Esophagus (tissue), 2 donors: ENCODE results near the gene RFESD. TPM values are rescaled to one million over a fixed set of nuclear protein-coding genes. Genes with fewer than 3 reads are reported as not detected.

Experiments used
- H3K27ac ChIP-seq, 2 donors: one replicate each; pipeline ENCODE4 v1.5.1; 2013; ENCODE audit warnings: low read depth in 2 of 2, mild to moderate bottlenecking in 2 of 2, inconsistent platforms in 1 of 2, low read length in 1 of 2, moderate library complexity in 1 of 2
- H3K27me3 ChIP-seq, 2 donors: one replicate each; pipeline ENCODE4 v1.6.1; 2013; ENCODE audit warnings: low read length in 2 of 2, control low read depth in 1 of 2, mild to moderate bottlenecking in 1 of 2; ENCODE audit not compliant: insufficient read depth in 2 of 2, control insufficient read depth in 1 of 2
- H3K36me3 ChIP-seq, 2 donors: one replicate each; pipeline ENCODE4 v1.6.1; 2013; ENCODE audit warnings: low read length in 1 of 2; ENCODE audit not compliant: control insufficient read depth in 2 of 2, insufficient read depth in 2 of 2
- H3K4me1 ChIP-seq, 2 donors: one replicate each; pipeline ENCODE4 v1.6.1; 2013; ENCODE audit warnings: low read length in 1 of 2; ENCODE audit not compliant: control insufficient read depth in 2 of 2, insufficient read depth in 2 of 2
- H3K4me3 ChIP-seq, 2 donors: one replicate each; pipeline ENCODE4 v1.5.1; 2013; ENCODE audit warnings: low read length in 2 of 2, mild to moderate bottlenecking in 2 of 2, low read depth in 1 of 2, moderate library complexity in 1 of 2
- H3K9me3 ChIP-seq, 2 donors: one replicate each; pipeline ENCODE4 v1.6.1; 2013; ENCODE audit warnings: mild to moderate bottlenecking in 2 of 2, low read depth in 1 of 2, low read length in 1 of 2, moderate library complexity in 1 of 2; ENCODE audit not compliant: control insufficient read depth in 2 of 2, insufficient read depth in 1 of 2
- WGBS, 2 donors: extraction: QIAGEN DNeasy Blood & Tissue Kit; methylation state at CpG; one replicate each; pipeline ENCODE4 v1.1.7; 2013; 5-methylcytosine and 5-hydroxymethylcytosine counted together
- polyA plus RNA-seq, 2 donors: library from polyadenylated mRNA; stranded (reverse); fragments of 200-250 nt; gene quantifications; one replicate each; pipeline ENCODE4 v1.2.3, GENCODE V29; 2013
- donor health status: healthy with polysubstance abuse.
- donor health status: Bipolar disorder and iron deficiency.

The RFESD gene
- polyA plus RNA-seq: 1 to 10 TPM; 1.1 to 1.6 TPM

DNA sequence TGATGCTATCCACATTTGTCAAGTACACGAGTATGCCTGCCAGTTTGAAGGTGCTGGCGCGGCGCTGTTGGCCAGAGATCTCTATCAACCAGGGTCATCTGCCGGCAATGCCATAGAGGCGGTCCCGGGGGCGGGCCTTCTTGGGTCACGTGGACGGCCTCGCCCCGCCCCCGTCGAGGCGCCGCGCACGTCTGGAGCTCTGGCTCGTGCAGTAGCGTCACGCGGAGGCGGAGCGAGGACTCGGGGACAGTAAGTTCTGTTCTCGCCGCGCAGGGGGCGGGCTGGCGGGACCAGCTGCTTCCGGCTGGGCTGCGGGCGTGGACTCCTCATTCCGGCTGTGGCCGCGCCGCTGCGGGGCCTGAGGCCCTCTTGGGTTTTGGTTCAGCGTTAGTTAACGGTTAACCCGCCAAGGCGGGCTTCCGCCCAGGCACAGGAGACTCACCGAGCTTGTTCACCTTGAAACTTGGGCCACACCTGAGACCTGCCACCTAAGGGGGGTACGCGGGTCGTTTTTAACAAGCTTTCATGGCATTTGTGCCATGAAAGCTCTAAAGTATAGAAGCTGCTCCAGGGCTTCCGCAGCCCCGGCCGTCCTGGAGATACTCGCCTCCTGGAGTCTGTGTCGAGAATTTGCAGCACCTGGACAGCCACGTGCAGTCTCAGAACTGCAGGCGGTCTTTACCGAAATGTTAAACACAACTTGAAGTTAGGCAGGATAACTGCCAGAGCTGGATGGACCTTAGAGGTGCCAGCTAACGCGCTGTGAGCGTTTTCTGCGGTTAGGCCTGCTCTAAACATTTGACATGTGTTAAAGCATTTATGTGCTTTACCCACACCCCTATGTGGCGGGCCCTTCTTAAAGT, at the start of gene RFESD:
TSS of gene RFESD (plus strand) at position 209 of the 863 bp plus-strand sequence. CDS start 5,495 bp downstream, outside the sequence.
- H3K9me3 ChIP-seq: no peaks in the 10 kb centered on the region
- H3K27me3 ChIP-seq: no peaks in the 10 kb centered on the region
- no peaks in the 10 kb centered on the region for H3K36me3 ChIP-seq
- H3K4me1 ChIP-seq: no peaks in the 10 kb centered on the region
- WGBS, 2 donors: 1 to 2% methylated on average over 60 of the region's 60 CpGs
- H3K4me3 ChIP-seq: peak within 1 kb of the TSS; percentile 59 to 70
- peak within 1 kb of the TSS; percentile 95 to 96 for H3K27ac ChIP-seq

DNA sequence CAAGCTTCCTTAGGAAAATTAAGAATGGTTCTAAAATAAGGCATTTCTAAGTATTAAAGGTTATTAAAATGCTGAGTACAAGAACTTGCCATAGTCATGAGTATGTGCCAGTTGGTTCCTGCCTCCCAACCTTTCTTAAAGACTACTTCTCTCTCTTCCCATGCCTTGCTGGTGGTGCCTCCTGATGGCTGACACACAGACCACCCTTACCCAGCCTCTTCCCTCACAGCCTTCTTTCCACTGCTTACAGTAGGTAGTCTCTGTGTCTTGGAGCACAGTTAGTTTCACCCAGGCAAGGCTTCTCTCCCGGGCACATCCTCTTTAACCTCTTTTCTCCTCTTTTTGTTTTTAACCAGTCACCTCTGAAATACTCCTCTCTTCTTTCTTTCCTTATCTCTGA, 47.3 kb upstream of the RFESD start:
- Histone ChIP-seq H3K9me3 (no peaks in the 10 kb centered on the region), H3K36me3 (no peaks in the 10 kb centered on the region), H3K27me3 (no peaks in the 10 kb centered on the region), H3K27ac (no peak overlapping the region), H3K4me1 (no peaks in the 10 kb centered on the region), H3K4me3 (no peak overlapping the region)
- WGBS, 2 donors: 90 to 96% methylated on average over 1 of the region's 1 CpG

DNA sequence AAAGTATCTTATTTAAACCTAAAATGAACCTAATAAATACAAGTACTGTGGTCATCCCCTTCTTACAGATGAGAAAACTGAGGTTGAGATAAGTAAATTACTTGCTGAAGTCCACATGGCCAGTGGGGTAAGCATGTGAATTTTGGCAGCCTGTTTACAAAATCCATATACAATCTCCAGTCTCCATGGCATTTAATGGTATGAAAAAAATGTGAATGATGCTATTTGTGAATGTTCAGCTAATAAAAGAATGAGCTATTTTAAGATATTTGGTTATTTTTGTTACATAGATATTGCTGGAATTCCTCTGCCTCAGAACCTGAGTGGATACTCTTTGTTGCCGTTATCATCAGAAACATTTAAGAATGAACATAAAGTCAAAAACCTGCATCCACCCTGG, 46.0 kb upstream of the RFESD start:
- Histone ChIP-seq H3K9me3 (no peaks in the 10 kb centered on the region), H3K36me3 (no peaks in the 10 kb centered on the region), H3K4me3 (no peak overlapping the region), H3K27me3 (no peaks in the 10 kb centered on the region), H3K27ac (no peak overlapping the region), H3K4me1 (no peaks in the 10 kb centered on the region)
- WGBS, 2 donors: 83 to 86% methylated on average over 1 of the region's 1 CpG

DNA sequence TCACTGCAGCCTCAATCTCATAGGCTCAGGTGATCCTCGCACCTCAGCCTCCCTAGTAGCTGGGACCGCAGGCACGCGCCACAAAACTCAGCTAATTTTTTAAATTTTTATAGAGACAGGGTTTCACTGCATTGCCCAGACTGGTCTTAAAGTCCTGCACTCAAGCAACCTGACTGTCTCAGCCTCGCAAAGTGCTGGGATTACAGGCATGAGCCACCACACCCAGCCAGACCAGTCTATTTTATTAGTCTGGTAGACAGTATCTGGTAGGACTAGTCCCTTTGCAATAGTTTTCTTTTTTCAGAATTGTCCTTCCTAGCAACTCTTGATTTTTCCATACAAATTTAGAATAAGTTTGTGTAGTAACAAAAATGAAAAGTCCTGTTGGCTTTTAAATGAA, 40.8 kb upstream of the RFESD start:
- H3K4me3 ChIP-seq: no peak overlapping the region
- no peak overlapping the region for H3K27ac ChIP-seq
- 92 to 98% methylated on average over 5 of the region's 5 CpGs for WGBS, 2 donors
- H3K9me3 ChIP-seq: no peaks in the 10 kb centered on the region
- no peaks in the 10 kb centered on the region for H3K36me3 ChIP-seq
- H3K27me3 ChIP-seq: no peaks in the 10 kb centered on the region
- no peaks in the 10 kb centered on the region for H3K4me1 ChIP-seq

DNA sequence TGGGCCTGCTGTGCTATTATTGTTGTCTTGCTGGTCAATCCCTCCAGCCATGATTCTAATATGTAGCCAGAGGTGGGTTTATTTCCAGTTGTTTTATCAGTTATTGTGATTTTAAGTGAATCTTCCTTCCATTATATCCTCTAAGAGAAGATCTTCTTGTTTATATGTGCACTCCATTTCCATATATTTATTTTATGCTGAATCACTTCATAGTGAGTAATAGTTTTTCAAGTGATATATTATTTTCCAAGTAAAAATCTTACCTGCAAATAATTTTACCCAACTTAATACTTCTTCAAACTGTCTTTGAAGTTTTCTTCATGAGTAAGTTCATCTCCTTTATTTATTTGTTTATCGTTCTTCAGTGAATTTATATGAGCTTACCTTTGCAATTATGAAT, 40.2 kb upstream of the RFESD start:
- H3K9me3 ChIP-seq: no peaks in the 10 kb centered on the region
- H3K4me1 ChIP-seq: no peaks in the 10 kb centered on the region
- no peaks in the 10 kb centered on the region for H3K36me3 ChIP-seq
- WGBS, 2 donors: 96 to 98% methylated on average over 1 of the region's 1 CpG
- no peak overlapping the region for H3K4me3 ChIP-seq
- H3K27me3 ChIP-seq: no peaks in the 10 kb centered on the region
- no peak overlapping the region for H3K27ac ChIP-seq

DNA sequence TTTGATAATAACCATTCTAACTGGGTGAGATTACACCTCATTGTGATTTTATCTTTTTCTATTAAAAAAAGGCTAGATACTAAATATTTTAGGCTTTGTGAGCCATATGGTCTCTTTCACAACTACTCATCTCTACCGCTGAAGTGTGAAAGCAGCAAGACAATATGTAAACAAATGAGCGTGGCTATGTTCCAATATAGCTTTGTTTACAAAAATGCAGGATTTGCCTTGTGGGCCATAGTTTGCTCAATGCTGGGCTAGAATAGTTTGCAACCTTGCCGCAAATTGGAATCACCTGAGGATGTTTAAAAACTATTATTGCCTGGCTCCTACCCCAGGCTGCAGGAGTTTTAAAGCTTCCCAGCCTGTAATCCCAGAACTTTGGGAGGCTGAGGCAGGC, 36.9 kb upstream of the RFESD start:
- WGBS, 2 donors: 30 to 45% methylated on average over 3 of the region's 3 CpGs
- Histone ChIP-seq H3K27me3 (no peaks in the 10 kb centered on the region), H3K36me3 (no peaks in the 10 kb centered on the region), H3K4me3 (no peak overlapping the region), H3K9me3 (peaks cover 0 to 3% of the 10 kb centered on the region in 2 donors), H3K4me1 (no peaks in the 10 kb centered on the region), H3K27ac (no peak overlapping the region)

DNA sequence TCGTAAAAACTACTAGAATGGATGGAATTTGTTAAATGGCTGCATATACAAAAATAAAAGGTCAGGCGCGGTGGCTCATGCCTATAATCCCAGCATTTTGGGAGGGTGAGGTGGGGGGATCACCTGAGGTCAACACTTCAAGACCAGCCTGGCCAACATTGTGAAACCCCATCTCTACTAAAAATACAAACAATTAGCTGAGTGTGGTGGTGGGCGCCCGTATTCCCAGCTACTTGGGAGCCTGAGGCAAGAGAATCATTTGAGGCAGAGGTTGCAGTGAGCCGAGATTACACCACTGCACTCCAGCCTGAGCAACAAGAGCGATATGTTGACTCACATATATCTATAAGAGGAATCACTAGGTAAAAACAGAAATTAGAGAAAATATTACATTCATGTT, 36.0 kb upstream of the RFESD start:
- Histone ChIP-seq H3K36me3 (no peaks in the 10 kb centered on the region), H3K4me1 (no peaks in the 10 kb centered on the region)
- 94 to 95% methylated on average over 7 of the region's 7 CpGs for WGBS, 2 donors

DNA sequence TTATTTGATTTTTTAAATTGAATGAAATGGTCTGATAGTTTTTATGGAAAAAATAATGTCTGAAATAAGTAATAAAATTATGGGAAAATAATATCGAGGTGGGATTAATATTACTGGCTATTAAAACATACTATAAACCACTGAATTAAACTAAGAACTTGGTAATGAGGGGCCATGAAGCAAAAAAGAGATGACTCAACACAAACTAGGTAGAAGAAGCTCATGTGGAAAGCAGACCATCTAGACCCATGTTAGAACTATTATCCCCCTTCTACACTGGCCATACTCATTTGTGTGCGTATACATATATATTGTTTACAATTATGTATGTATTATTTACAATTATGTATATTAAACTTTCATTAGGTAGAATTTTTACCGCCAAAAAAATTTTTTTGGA, 35.2 kb upstream of the RFESD start:
- no peak overlapping the region for H3K27ac ChIP-seq
- peaks cover 0 to 3% of the 10 kb centered on the region in 2 donors for H3K9me3 ChIP-seq
- WGBS, 2 donors: 94 to 95% methylated on average over 3 of the region's 3 CpGs
- no peaks in the 10 kb centered on the region for H3K36me3 ChIP-seq
- H3K27me3 ChIP-seq: no peaks in the 10 kb centered on the region
- no peaks in the 10 kb centered on the region for H3K4me1 ChIP-seq
- H3K4me3 ChIP-seq: no peak overlapping the region

More for the DNA sequence above, 36.0 kb upstream of the RFESD start:
- Histone ChIP-seq H3K4me3 (no peak overlapping the region), H3K9me3 (peaks cover 0 to 3% of the 10 kb centered on the region in 2 donors), H3K27ac (no peak overlapping the region), H3K27me3 (no peaks in the 10 kb centered on the region)

DNA sequence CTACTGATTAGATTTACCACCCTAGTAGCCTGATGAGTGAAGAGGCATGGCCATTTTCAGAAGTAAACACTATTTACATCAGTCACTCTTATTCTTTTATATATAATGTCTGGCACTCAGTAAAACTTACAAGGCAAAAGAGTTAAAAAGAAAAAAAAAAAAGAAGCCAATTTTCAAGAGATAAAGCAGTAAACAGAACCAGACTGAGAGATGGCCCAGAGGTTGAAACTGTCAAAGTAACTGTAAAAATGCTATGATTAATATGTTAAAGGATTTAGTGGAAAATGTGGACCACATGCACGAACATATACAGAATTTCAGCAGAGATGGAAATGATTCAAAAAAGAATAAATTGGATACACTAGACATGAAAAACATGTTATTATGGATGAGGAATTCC, 33.1 kb upstream of the RFESD start:
- no peaks in the 10 kb centered on the region for H3K27me3 ChIP-seq
- no peaks in the 10 kb centered on the region for H3K36me3 ChIP-seq
- WGBS, 2 donors: 66 to 81% methylated on average over 1 of the region's 1 CpG
- no peak overlapping the region for H3K4me3 ChIP-seq
- no peak overlapping the region for H3K27ac ChIP-seq
- no peaks in the 10 kb centered on the region for H3K4me1 ChIP-seq
- peaks cover 0 to 3% of the 10 kb centered on the region in 2 donors for H3K9me3 ChIP-seq

DNA sequence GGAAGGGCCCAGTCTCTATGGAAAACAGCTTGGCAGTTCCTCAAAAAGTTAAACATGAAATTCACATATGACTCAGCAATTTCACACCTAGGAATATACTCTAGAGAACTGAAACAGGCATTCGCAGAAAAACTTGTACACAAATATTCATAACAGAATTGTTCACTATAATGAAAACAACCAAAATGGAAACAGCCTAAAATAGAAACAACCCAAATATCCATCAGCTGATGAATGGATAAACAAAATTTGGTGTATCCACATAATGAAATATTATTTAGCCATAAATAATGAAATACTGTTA, 31.5 kb upstream of the RFESD start:
- Histone ChIP-seq H3K4me3 (no peak overlapping the region), H3K27ac (no peak overlapping the region), H3K4me1 (peaks cover 0 to 3% of the 10 kb centered on the region in 2 donors), H3K9me3 (peaks cover 0 to 3% of the 10 kb centered on the region in 2 donors), H3K27me3 (no peaks in the 10 kb centered on the region), H3K36me3 (no peaks in the 10 kb centered on the region)
- 79 to 86% methylated on average over 1 of the region's 1 CpG for WGBS, 2 donors
